ENCODE results near the gene TMEM88. TPM values are rescaled to one million over a fixed set of nuclear protein-coding genes. Genes with fewer than 3 reads are reported as not detected.

Gene TMEM88
- total and polyA plus RNA-seq, 2 of the 4 experiments (the other 2 are of a cell fraction), result 2.1 TPM; not detected in 1

- no peak overlapping the region for H3K4ac ChIP-seq (ENCODE audit: low read depth, low read length)
- TF ChIP-seq RCOR1 (IDR thresholded peaks at IDR 0.05; ENCODE audit: insufficient replicate concordance, low read length) (no peak), SMC3 (IDR thresholded peaks at IDR 0.05; ENCODE audit: low read depth, low read length) (no peak), USF2 (IDR thresholded peaks at IDR 0.05; ENCODE audit: low read depth, low read length) (no peak), BHLHE40 (IDR thresholded peaks at IDR 0.05; ENCODE audit: low read depth, low read length) (no peak), CEBPB (IDR thresholded peaks at IDR 0.05; ENCODE audit: low read depth, low read length) (no peak), POLR2A (IDR thresholded peaks at IDR 0.05; ENCODE audit: low read depth, low read length) (no peak), RFX5 (IDR thresholded peaks at IDR 0.05; ENCODE audit: low read depth, low read length) (no peak), MAFK (IDR thresholded peaks at IDR 0.05; ENCODE audit: low read depth, low read length) (no peak), CHD1 (IDR thresholded peaks at IDR 0.05; ENCODE audit: low read depth, low read length) (no peak), MXI1 (IDR thresholded peaks at IDR 0.05; ENCODE audit: borderline replicate concordance, low read depth, low read length) (no peak), RAD21 (IDR thresholded peaks at IDR 0.05; ENCODE audit: low read length) (no peak), NFE2L2 (IDR thresholded peaks at IDR 0.05; ENCODE audit: low read depth, low read length) (no peak), FOS (IDR thresholded peaks at IDR 0.05; ENCODE audit: low read depth, low read length) (no peak), ELK1 (IDR thresholded peaks at IDR 0.05; ENCODE audit: borderline replicate concordance, low read depth, low read length) (no peak), MAZ (IDR thresholded peaks at IDR 0.05; ENCODE audit: borderline replicate concordance, low read depth, low read length) (no peak)
- TF ChIP-seq, protein P1, sequence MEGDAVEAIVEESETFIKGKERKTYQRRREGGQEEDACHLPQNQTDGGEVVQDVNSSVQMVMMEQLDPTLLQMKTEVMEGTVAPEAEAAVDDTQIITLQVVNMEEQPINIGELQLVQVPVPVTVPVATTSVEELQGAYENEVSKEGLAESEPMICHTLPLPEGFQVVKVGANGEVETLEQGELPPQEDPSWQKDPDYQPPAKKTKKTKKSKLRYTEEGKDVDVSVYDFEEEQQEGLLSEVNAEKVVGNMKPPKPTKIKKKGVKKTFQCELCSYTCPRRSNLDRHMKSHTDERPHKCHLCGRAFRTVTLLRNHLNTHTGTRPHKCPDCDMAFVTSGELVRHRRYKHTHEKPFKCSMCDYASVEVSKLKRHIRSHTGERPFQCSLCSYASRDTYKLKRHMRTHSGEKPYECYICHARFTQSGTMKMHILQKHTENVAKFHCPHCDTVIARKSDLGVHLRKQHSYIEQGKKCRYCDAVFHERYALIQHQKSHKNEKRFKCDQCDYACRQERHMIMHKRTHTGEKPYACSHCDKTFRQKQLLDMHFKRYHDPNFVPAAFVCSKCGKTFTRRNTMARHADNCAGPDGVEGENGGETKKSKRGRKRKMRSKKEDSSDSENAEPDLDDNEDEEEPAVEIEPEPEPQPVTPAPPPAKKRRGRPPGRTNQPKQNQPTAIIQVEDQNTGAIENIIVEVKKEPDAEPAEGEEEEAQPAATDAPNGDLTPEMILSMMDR (conservative IDR thresholded peaks at IDR 0.05; ENCODE audit: low read depth, low read length), result no peak
- dilution Hi-C loops (cut with HindIII; ENCODE audit: low sequenced_read_pairs, unreplicated experiment) (no loop called here), in situ Hi-C loops (cut with MboI; ENCODE audit: low sequenced_read_pairs) (no loop called here), intact Hi-C loops (cut with micrococcal nuclease) (no loop called here)
- no peaks in the 10 kb centered on the region for H4K20me1 ChIP-seq (ENCODE audit: insufficient read depth, low read length)
- no peaks in the 10 kb centered on the region for H3K9me3 ChIP-seq (ENCODE audit: control insufficient read depth, insufficient read depth, low read length)
- no peak overlapping the region for H2AK9ac ChIP-seq (replicated peaks; ENCODE audit: low read depth, low read length, poor library complexity)
- BruUV-seq (replicated peaks), result no TSS peak
- H3K4me3 ChIP-seq (ENCODE audit: insufficient read depth, low read depth, low read length), result no peak overlapping the region
- no peak overlapping the region for H3K18ac ChIP-seq (ENCODE audit: low read depth, low read length)
- no peak overlapping the region for H2BK5ac ChIP-seq (ENCODE audit: low read depth, low read length, poor library complexity, severe bottlenecking)
- no peak overlapping the region for H4K5ac ChIP-seq (ENCODE audit: low read depth, low read length)
- H3K4me1 ChIP-seq (ENCODE audit: control insufficient read depth, insufficient read depth, low read length), result no peaks in the 10 kb centered on the region
- no peaks in the 10 kb centered on the region; the same call in 1 of the 2 replicates for H3K9me1 ChIP-seq (ENCODE audit: insufficient read depth, low read length)
- H3K9ac ChIP-seq (ENCODE audit: low read depth, low read length), result no peak overlapping the region
- no peak overlapping the region for H2AFZ ChIP-seq (replicated peaks; ENCODE audit: low read length, poor library complexity)
- H4K8ac ChIP-seq (ENCODE audit: low read depth in 2 of 2, low read length in 2 of 2), result no peak overlapping the region
- DNase-seq, result no peak
- no peak overlapping the region for H2BK15ac ChIP-seq (ENCODE audit: low read depth, low read length)
- H3K14ac ChIP-seq (replicated peaks; ENCODE audit: low read depth, low read length), result no peak overlapping the region
- ATAC-seq (ENCODE audit: low read depth), result no peak
- H3K27me3 ChIP-seq (ENCODE audit: control insufficient read depth, insufficient read depth, low read length), result no peaks in the 10 kb centered on the region
- H3K36me3 ChIP-seq (ENCODE audit: control insufficient read depth, insufficient read depth, low read length), result peaks cover 14% of the 10 kb centered on the region
- H3K56ac ChIP-seq (ENCODE audit: extremely low read depth, insufficient read depth, low read length), result no peak overlapping the region
- H3K27ac ChIP-seq (ENCODE audit: insufficient read depth, low read length), result no peak overlapping the region
- no CpG with 5 or more reads among the region's 2 CpGs for WGBS, 2 experiments (ENCODE audit: extremely low coverage in 2 of 2, insufficient read length in 1 of 2)
- CTCF ChIA-PET, result no interaction called here
- no peak overlapping the region for H2BK20ac ChIP-seq (ENCODE audit: low read depth, low read length)
- POLR2A ChIA-PET (ENCODE audit: unreplicated experiment), result no interaction called here
- no peak overlapping the region for H2AK5ac ChIP-seq (ENCODE audit: low read depth, low read length)
- H3K23ac ChIP-seq (ENCODE audit: low read depth, low read length), result no peak overlapping the region
- H2BK120ac ChIP-seq (ENCODE audit: low read depth, low read length), result no peak overlapping the region
- peaks cover 7 to 23% of the 10 kb centered on the region in 2 experiments for H3K79me1 ChIP-seq (ENCODE audit: low read depth in 1 of 2, low read length in 2 of 2)
- H4K91ac ChIP-seq (ENCODE audit: insufficient read depth, low read depth, low read length), result no peak overlapping the region
- no peak overlapping the region for H3K4me2 ChIP-seq (ENCODE audit: low read depth, low read length)
These were observed 21.0 kb downstream of the TMEM88 start for GRCh38 chr17:7875804-7876370.

Data from IMR-90 (cell line).